GM12873 (cell line): ENCODE measurements around the gene PRKAG2.

Experiments
- TF ChIP-seq, protein P1 (sequence below): IDR thresholded peaks from 2 replicates; pipeline ENCODE4 v1.5.1; 2012; ENCODE audit warnings: low read depth, mild to moderate bottlenecking, moderate library complexity, low read length, control low read depth; ENCODE audit not compliant: insufficient read depth; ENCODE audit errors: missing control alignments

The PRKAG2 gene

DNA sequence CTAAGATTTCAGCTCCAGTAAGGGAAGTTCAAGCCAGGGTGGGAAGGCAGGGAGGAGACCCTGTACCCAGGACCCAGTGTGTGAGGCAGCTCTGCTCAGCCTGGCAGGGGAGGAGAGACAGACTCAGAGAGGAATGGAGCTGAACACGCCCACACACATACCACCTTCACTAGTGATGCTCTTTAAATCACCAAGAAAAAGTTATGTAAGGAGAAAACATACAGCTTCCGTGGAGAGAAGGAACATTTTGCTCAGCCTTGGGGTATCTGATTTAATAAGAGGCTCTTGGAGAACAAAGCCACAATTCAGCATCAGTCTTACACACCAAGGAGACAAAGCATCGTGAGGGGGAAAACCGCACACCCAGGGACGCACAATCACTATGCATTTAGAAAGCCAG lies 62.9 kb downstream of the PRKAG2 start:
- TF ChIP-seq, protein P1, sequence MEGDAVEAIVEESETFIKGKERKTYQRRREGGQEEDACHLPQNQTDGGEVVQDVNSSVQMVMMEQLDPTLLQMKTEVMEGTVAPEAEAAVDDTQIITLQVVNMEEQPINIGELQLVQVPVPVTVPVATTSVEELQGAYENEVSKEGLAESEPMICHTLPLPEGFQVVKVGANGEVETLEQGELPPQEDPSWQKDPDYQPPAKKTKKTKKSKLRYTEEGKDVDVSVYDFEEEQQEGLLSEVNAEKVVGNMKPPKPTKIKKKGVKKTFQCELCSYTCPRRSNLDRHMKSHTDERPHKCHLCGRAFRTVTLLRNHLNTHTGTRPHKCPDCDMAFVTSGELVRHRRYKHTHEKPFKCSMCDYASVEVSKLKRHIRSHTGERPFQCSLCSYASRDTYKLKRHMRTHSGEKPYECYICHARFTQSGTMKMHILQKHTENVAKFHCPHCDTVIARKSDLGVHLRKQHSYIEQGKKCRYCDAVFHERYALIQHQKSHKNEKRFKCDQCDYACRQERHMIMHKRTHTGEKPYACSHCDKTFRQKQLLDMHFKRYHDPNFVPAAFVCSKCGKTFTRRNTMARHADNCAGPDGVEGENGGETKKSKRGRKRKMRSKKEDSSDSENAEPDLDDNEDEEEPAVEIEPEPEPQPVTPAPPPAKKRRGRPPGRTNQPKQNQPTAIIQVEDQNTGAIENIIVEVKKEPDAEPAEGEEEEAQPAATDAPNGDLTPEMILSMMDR: no peak

DNA sequence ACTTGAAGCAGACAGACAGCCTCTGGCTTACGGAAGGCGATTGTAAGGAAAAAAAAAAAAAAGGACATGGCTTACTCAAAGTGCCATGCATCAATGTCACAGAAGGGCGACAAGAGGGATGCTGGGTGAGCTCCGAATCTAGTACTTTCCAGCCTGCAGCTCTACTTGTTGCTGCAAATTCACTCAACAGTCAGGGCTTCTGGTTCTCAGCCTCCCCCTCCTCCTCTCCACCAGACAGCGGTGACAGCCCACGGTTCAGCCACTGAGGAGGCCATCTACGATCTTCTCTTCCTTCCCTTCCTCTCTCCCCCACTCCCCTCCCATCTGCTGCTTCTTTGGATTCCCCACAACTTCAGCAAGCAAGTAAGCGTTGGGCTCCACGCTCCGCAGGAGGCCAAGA lies 63.5 kb downstream of the PRKAG2 start:
- TF ChIP-seq, protein P1: no peak

DNA sequence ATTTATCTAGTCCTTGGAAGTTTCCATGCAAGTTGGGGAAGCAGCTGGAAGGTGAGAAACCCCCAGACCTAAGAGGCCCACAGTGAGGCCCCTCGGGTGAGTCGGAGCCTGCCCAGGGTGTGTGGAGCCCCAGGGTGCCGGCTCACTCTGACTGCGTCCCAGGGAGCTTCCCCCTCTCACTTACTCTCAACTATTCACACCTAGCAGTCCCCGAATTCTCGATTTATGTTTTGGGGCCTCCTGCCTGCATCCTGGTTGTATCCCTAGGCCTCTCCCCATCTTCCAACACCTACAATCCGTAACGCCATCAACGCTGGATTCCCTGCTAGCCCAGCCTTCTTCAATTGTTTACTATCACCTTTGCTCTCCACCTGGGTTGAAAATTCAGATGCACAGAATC lies 63.9 kb downstream of the PRKAG2 start:
- TF ChIP-seq, protein P1: no peak

DNA sequence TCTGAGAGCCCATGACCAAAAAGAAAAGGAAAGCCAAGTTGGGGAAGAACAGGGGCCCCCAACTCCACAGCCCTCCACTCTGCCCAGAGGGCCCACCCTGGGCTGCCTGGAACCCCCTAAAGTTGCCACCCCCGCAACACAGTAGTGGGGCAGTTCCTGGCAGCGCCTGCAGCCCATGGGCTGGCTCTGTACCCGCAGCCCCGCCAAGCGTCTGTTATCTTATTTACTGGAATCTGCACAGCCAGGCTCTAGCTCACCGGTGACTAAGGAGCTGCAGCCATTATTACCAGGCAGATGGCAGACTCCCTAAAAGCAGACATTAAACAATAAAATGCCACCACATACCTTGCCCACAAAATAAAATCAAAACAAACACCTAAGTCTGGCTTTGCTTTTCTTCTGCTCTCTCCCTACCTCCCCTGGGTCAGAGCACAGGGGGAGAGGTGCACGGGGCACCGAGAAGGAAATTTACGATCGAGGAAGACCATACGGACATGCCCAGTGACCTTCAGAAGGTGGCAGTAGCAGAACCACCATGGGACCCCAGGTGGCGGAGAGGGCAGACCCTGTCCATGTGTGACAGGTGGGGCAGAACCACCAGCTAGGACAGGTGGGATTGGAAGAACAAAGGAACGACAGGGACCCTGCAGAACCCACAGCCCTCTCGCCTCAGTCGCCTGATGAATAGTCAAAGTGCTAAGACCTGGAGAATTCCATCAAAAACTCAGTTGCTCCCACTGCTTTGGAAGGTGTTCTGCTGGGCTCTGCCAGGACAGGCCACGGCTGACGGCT lies 66.3 kb downstream of the PRKAG2 start:
- TF ChIP-seq, protein P1: no peak

DNA sequence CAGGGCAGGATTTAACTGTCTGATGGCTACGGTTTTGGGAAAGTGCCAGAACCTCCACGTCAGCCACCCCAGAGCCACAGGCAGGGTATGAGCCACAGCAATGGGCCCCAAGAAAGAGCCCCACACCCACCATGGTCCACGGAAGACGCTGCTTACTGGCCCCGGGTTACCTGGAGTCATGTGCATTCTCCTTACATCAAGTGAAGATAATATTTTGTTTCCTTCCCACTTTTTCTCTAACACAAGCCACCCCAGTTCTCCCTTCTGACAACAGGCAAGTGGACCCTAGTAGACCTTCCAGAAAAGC lies 67.1 kb downstream of the PRKAG2 start:
- TF ChIP-seq, protein P1: no peak

DNA sequence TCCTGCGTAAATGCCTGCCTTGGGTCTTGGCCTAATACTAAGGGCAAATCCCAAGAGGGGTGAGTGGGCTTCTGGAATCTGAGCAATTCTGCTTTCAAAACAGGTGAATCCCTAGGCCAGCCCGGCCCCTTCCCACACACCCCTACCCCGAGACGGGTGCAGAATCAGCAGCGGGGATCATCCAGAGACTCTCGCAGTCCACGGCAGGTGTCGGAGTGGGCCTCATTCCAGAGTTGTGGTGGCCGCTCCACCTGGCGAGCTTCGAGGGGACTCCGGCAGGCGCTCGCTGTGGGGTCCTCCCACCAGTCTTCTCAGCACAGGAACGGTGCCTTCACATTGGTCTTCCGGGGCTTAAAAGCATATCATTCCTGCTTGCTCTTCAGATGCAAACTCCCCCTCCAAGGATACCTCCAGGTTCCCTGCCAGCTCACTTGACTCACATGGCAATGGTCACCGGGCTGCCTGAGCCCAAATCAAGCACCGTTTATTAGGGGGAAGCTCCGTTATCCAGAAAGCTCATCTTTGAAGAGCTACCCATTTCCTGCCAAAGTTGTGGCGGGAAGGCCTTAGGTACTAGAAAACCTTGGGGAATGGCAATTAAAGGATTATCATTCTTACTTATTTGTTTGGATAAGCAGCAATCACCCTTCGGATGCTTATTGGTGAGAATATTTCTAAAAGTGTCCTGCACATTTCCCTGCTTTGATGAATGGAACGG lies 67.6 kb downstream of the PRKAG2 start:
- TF ChIP-seq, protein P1: no peak

DNA sequence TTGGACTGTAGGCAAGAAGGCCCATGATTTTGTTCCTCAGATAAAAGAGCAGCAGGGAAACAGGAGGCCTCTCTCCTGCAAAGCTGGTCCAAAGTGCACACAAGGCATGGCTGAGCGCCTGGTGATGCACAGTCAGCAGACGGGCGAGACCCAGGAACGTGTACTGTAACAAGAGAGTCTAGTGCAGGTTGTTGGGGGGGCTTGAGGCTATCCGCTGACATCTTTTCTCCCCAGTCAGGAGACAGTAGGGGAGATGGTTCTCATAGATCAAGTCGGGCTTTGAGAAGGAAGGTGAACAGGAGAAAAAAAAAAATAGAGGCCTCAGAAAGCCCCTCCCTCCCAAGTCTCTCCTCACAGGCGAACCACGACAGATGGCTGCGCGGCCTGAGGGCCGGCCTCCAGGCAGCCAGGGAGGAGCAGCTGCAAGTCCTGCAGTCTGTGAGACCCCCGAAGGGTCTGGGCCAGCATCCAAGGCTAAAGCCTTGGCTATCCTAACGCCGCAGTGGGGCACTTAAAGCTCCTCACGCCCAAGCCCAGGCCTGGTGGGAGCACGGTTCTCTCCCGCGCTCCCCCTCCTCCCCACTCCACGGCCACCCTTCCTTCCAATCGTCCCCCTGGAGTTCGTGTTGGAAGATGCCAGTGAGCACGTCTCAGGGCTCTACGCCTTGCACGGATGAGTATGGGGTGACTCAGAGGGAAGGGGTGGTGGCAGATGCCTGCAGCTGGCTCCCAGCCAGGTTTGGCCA lies 68.3 kb downstream of the PRKAG2 start:
- TF ChIP-seq, protein P1: no peak
